GM19043 (cell line): ENCODE measurements around the gene CDHR3.

Source experiments
- ATAC-seq: cut with Tn5 transposase; IDR thresholded peaks from one replicate; pipeline ENCODE4 v1.9.1; 2021; ENCODE audit warnings: low read depth; ENCODE audit not compliant: unreplicated experiment

CDHR3 gene

GRCh38 chr7:106075937-106076336 lies 112.9 kb downstream of the CDHR3 start:
- no peak for ATAC-seq

- ATAC-seq = no peak
Observed at GRCh38 chr7:106076537-106076936, 113.5 kb downstream of the CDHR3 start.

GRCh38 chr7:106080300-106080987 lies 117.4 kb downstream of the CDHR3 start:
- ATAC-seq = no peak

GRCh38 chr7:106082087-106082854 lies 119.2 kb downstream of the CDHR3 start:
- no peak for ATAC-seq
